OCI-LY1 (cell line): Measurements from ENCODE around the gene P2RY11.

Experiments
- H2AFZ ChIP-seq: fragments of 200-600 bp; sonication (generic), shearing (Covaris generic); 2 replicates; pipeline ENCODE4 v1.6.0; 2014; ENCODE audit warnings: antibody characterized with exemption, mild to moderate bottlenecking, low read length
- H3F3A ChIP-seq: fragments of 200-600 bp; sonication (generic), shearing (Covaris generic); 2 replicates; pipeline ENCODE4 v1.6.0; 2014; ENCODE audit warnings: mild to moderate bottlenecking, antibody characterized with exemption, low read length, moderate library complexity; ENCODE audit not compliant: insufficient read depth
- H3K27ac ChIP-seq: fragments of 200-600 bp; sonication (generic); 2 replicates; pipeline ENCODE4 v1.5.1; 2014; ENCODE audit warnings: low read length, mixed run types, mild to moderate bottlenecking, low read depth; ENCODE audit not compliant: poor library complexity, severe bottlenecking
- H3K27me3 ChIP-seq: fragments of 200-600 bp; sonication (generic); 2 replicates; pipeline ENCODE4 v1.6.0; 2014; ENCODE audit warnings: antibody characterized with exemption, mild to moderate bottlenecking, low read length, moderate library complexity; ENCODE audit not compliant: insufficient read depth
- H3K36me3 ChIP-seq: fragments of 200-600 bp; sonication (generic); 2 replicates; pipeline ENCODE4 v1.6.1; 2014; ENCODE audit warnings: mild to moderate bottlenecking, antibody characterized with exemption, low read length, moderate library complexity, mixed read lengths; ENCODE audit not compliant: insufficient read depth
- H3K4me1 ChIP-seq: fragments of 200-600 bp; sonication (generic); 2 replicates; pipeline ENCODE4 v1.5.1; 2014; ENCODE audit warnings: mild to moderate bottlenecking, low read length, moderate library complexity; ENCODE audit not compliant: insufficient read depth, severe bottlenecking
- H3K4me2 ChIP-seq: fragments of 200-600 bp; sonication (generic), shearing (Covaris generic); 2 replicates; pipeline ENCODE4 v1.6.1; 2014; ENCODE audit warnings: low read length
- H3K4me3 ChIP-seq: fragments of 200-600 bp; sonication (generic); 2 replicates; pipeline ENCODE4 v1.5.1; 2014; ENCODE audit warnings: low read length, low read depth, mild to moderate bottlenecking, mixed read lengths; ENCODE audit not compliant: poor library complexity, severe bottlenecking
- H3K79me2 ChIP-seq: fragments of 200-600 bp; shearing (Covaris generic); 2 replicates; pipeline ENCODE4 v1.6.1; 2016; ENCODE audit warnings: mixed run types, low read length, mixed read lengths; ENCODE audit not compliant: insufficient read depth
- H3K9ac ChIP-seq: fragments of 200-600 bp; sonication (generic), shearing (Covaris generic); 2 replicates; pipeline ENCODE4 v1.6.1; 2014; ENCODE audit warnings: mild to moderate bottlenecking, low read length, mixed read lengths
- H3K9me2 ChIP-seq: fragments of 200-600 bp; sonication (generic), shearing (Covaris generic); 2 replicates; pipeline ENCODE4 v1.6.1; 2014; ENCODE audit warnings: low read depth, mild to moderate bottlenecking, low read length, mixed read lengths
- H3K9me3 ChIP-seq: fragments of 200-600 bp; shearing (Covaris generic); 2 replicates; pipeline ENCODE4 v1.6.1; 2014; ENCODE audit warnings: low read length, mixed read lengths
- H4K20me1 ChIP-seq: fragments of 200-600 bp; sonication (generic), shearing (Covaris generic); 2 replicates; pipeline ENCODE4 v1.6.0; 2016; ENCODE audit warnings: mild to moderate bottlenecking, low read length; ENCODE audit not compliant: insufficient read depth
- EZH2 ChIP-seq: fragments of 200-600 bp; sonication (generic), shearing (Covaris generic); IDR thresholded peaks from 2 replicates; pipeline ENCODE4 v1.8.0; 2017; ENCODE audit warnings: borderline replicate concordance, mixed run types, mild to moderate bottlenecking, antibody characterized with exemption, low read length, moderate library complexity, mixed read lengths
- TF ChIP-seq, protein P1 (sequence below): fragments of 200-600 bp; sonication (generic), shearing (Covaris generic); IDR thresholded peaks from 2 replicates; pipeline ENCODE4 v1.5.1; 2017; ENCODE audit warnings: mild to moderate bottlenecking, antibody characterized with exemption, low read length, moderate library complexity, mixed read lengths

P2RY11 gene

DNA sequence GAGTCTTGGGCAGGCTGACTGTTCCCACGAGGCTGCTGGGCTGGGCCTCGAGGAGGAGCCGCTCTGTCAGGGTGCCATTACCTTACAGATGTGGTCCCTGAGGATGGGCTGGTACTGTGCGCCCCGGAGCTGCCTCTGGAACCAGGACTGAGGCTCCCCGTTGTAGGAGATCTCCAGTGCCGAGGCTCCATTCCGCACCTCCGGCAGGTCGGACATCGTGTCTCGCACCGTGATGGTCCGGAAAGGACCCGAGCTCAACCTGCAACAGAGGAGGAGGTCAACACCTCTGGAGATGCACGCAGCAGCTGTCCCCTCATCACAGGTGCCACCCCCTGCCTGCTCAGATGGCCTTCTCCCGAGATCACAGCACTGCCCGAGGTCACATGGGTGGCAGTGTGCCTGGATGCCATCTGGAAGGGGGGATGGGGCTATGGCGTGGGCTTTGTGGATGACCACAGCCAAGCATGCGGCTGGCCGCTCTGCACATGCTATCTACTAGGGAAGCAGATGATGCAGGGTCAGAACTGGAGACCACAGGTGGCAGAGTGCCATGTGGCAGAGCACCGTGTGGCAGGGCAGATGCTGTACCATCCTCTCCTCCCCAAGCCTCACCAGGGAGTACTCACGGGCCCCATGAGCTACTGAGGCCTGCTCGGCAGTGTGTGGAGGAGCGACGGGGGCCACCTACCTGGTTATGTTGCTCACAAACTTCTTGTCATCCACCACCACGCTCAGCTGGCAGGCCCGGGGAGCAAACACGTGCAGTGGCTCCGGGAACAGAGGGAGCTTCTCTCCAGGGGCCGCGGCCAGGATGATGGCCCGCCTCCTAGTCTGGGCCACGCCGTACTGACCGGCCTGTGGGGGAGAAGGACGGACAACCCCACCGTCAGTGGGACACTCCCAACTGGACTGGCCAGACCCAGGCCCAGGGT lies 26.5 kb downstream of the P2RY11 start:
- no peaks in the 10 kb centered on the region for H3K79me2 ChIP-seq
- no peaks in the 10 kb centered on the region for H3K27me3 ChIP-seq
- H2AFZ ChIP-seq: no peak overlapping the region
- H4K20me1 ChIP-seq: no peaks in the 10 kb centered on the region
- TF ChIP-seq EZH2: no peak
- TF ChIP-seq, protein P1, sequence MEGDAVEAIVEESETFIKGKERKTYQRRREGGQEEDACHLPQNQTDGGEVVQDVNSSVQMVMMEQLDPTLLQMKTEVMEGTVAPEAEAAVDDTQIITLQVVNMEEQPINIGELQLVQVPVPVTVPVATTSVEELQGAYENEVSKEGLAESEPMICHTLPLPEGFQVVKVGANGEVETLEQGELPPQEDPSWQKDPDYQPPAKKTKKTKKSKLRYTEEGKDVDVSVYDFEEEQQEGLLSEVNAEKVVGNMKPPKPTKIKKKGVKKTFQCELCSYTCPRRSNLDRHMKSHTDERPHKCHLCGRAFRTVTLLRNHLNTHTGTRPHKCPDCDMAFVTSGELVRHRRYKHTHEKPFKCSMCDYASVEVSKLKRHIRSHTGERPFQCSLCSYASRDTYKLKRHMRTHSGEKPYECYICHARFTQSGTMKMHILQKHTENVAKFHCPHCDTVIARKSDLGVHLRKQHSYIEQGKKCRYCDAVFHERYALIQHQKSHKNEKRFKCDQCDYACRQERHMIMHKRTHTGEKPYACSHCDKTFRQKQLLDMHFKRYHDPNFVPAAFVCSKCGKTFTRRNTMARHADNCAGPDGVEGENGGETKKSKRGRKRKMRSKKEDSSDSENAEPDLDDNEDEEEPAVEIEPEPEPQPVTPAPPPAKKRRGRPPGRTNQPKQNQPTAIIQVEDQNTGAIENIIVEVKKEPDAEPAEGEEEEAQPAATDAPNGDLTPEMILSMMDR: no peak
- H3K9me2 ChIP-seq: no peaks in the 10 kb centered on the region
- no peak overlapping the region for H3K27ac ChIP-seq
- H3F3A ChIP-seq: no peaks in the 10 kb centered on the region
- H3K36me3 ChIP-seq: peaks cover 100% of the 10 kb centered on the region
- no peak overlapping the region for H3K9ac ChIP-seq
- H3K9me3 ChIP-seq: no peaks in the 10 kb centered on the region
- H3K4me2 ChIP-seq: no peak overlapping the region
- no peaks in the 10 kb centered on the region for H3K4me1 ChIP-seq
- H3K4me3 ChIP-seq: no peak overlapping the region

DNA sequence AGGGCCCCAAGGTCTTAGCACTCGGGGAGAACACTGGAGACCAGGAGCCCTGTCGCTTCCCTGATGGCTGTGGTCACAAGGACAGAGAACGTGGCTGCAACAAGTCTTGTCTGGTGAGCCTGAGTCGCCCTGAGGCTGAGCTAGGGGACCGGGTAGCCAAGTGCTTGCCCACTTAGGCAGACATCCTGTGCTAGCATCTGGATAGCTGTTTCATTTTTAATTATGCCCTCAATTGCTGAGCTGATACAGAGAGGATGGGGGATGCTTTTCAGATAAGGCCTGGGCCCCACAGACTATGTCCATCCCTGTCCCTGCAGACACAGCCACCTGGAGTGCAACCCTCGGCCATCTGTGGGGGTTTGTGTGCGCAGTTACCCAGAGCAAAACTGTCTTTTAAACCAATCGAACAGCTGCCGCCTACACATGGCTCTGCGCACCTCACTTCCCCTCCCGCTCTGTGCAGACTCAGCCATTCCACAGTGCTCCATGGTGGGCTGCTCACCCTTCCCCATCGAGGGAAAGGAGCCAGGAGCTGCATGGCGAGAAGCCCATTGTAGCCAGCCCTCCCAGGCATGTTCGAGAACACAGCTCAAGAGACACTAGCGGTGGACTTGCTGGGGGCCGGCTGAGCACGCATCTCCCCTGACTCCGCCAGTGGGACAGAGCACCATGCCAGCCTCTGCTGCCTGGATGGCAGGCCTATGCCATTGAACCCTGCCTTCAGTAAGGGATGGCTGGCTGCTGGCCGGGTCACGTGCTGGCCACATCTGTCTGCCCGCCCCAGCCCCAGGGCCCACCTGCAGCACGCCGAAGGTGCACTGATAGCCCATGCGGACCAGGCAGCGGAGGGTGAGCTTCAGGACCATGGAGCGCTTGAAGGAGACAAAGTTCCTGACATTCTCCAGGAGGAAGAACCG lies 27.6 kb downstream of the P2RY11 start:
- Histone ChIP-seq H3K9ac (no peak overlapping the region), H4K20me1 (no peaks in the 10 kb centered on the region), H3K9me2 (no peaks in the 10 kb centered on the region), H3K4me3 (no peak overlapping the region), H3K4me1 (no peaks in the 10 kb centered on the region), H2AFZ (no peak overlapping the region), H3K4me2 (no peak overlapping the region), H3K36me3 (peaks cover 100% of the 10 kb centered on the region), H3K27me3 (no peaks in the 10 kb centered on the region), H3K79me2 (no peaks in the 10 kb centered on the region), H3F3A (no peaks in the 10 kb centered on the region), H3K27ac (no peak overlapping the region), H3K9me3 (no peaks in the 10 kb centered on the region)
- TF ChIP-seq EZH2: no peak
- TF ChIP-seq, protein P1: no peak

DNA sequence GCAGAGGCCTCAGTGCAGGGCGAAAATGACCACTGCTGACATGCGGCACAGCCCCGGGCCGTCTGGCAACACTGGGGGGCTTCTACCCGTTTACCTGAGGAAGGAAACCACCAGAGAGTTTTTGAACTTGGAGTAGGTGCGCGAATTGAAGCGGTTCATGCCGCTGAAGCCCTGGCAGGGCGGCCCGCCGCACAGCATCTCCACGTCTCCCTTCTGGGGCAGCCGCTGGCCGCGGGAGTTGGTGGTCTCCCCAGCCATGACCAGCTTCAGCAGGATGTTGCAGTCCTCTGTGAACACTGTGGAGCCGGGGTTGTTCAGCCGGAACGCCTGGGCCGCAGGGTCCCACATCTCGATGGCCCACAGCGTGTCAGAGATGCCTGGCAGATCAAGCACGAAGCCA lies 28.5 kb downstream of the P2RY11 start:
- Histone ChIP-seq H3K9me2 (no peaks in the 10 kb centered on the region), H2AFZ (no peak overlapping the region), H3K4me2 (no peak overlapping the region), H3K36me3 (peaks cover 100% of the 10 kb centered on the region), H3K9ac (no peak overlapping the region), H3K4me3 (no peak overlapping the region), H3F3A (no peaks in the 10 kb centered on the region), H3K9me3 (no peaks in the 10 kb centered on the region), H4K20me1 (no peaks in the 10 kb centered on the region), H3K27me3 (no peaks in the 10 kb centered on the region), H3K4me1 (no peaks in the 10 kb centered on the region), H3K27ac (no peak overlapping the region), H3K79me2 (no peaks in the 10 kb centered on the region)
- no peak for TF ChIP-seq EZH2
- TF ChIP-seq, protein P1: no peak
